GM21515 (cell line): ENCODE results near the gene IL12B.
"Not testable (repeated sequence)": the region's sequence is repeated elsewhere in the genome, so short reads cannot be mapped to it uniquely, and the experiment has no call there.

Experiments used
- ATAC-seq: cut with Tn5 transposase; IDR thresholded peaks from one replicate; pipeline ENCODE4 v1.9.1; 2021; ENCODE audit not compliant: unreplicated experiment

Gene IL12B

DNA sequence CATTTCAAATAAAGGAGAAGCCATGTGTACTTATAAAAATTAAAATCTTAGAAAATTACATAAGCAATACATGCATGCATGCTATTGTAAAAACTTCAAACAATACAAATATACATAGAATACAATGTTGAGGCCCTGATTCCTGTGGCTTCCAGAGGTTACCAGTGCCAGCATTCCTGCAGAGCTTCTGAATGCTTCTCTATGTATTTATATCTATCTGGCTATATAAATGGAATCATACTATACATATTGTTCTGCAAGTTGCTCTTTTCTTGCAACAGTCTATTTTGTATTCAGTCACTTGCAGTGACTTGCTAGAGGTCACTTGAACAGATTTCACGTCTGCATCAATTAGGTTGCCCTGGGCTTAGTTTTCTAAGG is 3.2 kb upstream of the IL12B start:
- ATAC-seq = no peak

GRCh38 chr5:159332800-159333544 is 2.7 kb upstream of the IL12B start:
- no peak for ATAC-seq

- ATAC-seq = no peak
These were observed 1.0 kb upstream of the IL12B start for GRCh38 chr5:159331093-159331973.

DNA sequence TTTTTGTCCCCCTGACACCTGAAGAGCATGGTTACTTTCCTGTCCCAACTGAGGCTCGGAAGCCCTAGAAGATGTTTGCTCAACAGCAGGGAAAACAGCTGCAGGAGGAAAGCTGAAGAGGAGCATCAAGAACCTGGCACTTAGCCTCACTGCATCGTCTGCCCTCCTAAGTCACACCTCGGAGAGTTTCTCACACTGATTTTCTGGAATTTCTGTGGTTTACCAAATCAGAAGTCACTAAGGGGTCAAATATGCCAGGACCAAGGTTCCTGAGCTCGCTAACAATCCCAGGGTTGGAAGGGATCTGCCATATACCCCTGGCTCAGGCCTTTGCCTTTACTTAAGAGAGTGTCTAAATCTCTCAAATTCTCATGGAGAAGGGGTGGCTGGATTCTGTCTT is 5.3 kb downstream of the IL12B start:
- no peak for ATAC-seq

- ATAC-seq = no peak
These were observed 6.1 kb downstream of the IL12B start for GRCh38 chr5:159324102-159324755.

DNA sequence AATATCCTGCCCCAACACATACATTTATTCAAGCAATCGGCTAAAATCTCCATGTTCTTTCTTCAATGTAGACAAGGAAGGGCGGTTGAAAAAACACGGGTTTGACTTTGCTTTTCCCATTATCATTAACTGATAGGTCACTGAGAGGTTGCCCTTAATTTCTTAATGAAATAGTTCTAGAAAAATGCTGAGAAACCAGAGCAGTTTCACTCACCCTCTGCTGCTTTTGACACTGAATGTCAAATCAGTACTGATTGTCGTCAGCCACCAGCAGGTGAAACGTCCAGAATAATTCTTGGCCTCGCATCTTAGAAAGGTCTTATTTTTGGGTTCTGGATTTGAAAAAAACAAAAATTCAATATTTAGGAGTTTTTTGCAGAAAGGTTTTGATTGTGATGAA is 8.1 kb downstream of the IL12B start:
- ATAC-seq = no peak

GRCh38 chr5:159319832-159320231 is 10.5 kb downstream of the IL12B start:
- ATAC-seq = no peak

GRCh38 chr5:159319363-159319762 is 10.9 kb downstream of the IL12B start:
- no peak for ATAC-seq

GRCh38 chr5:159318448-159318847 is 11.8 kb downstream of the IL12B start:
- no peak for ATAC-seq

- ATAC-seq = no peak
These were observed 12.4 kb downstream of the IL12B start for GRCh38 chr5:159317849-159318248.

DNA sequence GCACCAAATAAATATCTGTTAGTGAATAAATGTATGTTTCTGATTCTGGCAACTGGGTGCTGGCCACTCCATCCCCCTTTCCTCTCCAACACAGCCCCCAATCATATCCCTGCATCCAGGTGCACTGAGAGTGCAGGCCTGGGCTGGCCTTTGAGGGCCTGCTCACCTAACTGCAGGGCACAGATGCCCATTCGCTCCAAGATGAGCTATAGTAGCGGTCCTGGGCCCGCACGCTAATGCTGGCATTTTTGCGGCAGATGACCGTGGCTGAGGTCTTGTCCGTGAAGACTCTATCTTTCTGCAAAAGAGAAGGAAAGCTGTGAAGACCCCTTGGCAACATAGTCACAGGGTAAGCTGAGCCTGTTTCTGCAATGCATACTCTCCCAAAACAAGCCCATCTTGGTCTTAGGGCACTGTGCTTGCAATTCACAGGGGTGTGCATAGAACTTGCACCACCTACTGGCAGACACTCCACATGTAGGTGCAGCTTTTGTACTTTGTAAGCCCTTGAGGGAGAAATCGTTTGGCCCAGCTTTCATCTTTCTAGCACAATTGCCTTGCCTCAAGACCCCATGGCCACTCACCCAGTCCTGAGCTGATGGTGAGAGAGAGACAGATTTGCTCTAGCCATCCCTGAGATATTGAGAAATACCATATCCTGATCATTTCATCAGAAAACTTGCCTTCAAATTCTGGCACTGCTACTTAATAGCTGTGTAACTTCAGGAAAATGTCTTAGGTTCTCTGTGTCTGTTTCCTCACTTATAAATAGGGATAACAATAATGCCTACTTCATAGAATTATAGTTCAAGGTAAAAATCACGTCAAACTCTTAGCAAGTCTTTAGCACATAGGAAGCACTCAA is 13.5 kb downstream of the IL12B start:
- no peak for ATAC-seq

DNA sequence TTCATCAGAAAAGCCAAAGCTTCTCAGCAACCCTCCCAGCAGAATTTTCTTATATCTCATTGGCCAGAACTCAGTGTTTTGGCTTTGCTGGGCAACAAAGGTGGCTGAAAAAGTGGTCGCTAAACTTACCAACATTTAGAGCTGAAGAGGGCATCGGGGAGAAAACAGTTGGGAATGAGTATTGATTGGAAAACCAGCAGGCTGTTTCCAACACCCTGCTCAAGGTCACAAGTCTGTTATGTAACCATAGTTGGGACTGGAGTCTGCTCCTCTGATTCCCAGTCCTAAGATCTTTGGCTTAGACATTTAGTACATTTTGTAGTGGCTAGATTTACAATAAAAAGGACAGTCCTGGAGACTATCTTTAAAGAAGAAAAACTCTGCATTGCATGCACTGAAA is 17.1 kb downstream of the IL12B start:
- no peak for ATAC-seq

GRCh38 chr5:159311063-159311462 is 19.2 kb downstream of the IL12B start:
- no peak for ATAC-seq

- ATAC-seq = no peak
These were observed 19.8 kb downstream of the IL12B start for GRCh38 chr5:159310511-159310910.

DNA sequence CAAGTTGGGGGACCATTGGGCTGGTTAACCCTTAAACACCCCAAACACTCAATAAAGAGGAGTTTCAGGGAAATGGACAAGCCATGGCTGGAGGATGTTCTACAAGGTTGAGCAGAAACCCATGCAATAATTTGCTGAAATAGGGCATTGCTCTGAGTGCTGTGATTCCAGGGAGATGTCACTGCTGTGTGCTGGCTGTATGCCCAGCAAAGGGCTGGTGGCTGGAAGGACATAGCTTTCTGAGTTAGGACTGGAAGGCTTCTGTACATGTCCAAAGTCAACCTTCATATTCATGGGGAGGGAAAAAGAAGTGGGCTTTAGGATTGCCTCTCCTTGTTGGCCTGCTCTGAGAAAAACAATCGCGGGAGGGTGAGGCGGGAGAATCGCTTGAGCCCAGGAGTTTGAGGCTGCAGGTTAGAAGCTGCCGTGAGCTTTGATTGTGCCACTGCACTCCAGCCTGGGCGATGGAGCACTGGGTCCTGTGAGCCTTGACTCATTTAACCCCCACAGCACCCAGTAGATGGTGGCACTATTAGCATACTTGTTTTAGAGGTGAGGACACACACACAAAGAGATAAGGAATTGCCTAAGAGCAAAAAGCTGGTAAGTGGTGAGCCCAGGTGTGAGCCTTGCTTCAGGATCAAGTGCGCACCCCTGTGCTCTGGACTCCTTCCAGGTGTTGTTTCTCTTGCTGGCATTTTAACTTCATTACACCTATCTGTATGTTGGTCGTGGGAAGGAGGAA is 20.4 kb downstream of the IL12B start:
- no peak for ATAC-seq

DNA sequence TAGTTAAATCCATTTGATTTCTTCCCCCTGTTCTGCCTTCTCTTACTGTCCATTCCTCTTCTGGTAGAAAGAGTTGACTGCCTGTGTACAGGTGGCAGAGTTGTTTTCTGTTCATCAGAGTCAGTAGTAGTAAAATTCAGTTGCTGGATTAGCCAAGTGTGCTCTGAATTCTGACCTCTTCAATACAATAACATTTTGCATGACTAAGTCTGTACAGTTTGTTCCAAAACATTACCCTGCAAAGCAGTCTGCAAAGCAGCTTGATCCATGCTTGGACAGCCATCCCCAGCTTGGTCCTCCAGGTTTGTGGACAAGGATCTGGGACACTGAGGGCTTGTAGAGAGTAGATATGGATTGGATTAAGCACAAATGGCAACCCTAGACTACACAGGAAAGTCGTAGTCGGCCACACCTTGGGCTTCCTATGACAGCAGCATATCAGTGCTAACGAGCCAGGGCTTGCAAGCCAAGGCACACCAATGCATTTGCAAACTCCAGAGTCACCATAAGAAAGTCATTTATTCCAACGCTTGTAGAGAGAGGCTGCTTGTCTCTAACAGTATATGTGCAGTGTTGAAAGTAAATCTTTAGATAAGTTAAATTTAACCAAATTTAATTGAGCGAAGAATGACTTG is 25.2 kb downstream of the IL12B start:
- ATAC-seq = no peak

DNA sequence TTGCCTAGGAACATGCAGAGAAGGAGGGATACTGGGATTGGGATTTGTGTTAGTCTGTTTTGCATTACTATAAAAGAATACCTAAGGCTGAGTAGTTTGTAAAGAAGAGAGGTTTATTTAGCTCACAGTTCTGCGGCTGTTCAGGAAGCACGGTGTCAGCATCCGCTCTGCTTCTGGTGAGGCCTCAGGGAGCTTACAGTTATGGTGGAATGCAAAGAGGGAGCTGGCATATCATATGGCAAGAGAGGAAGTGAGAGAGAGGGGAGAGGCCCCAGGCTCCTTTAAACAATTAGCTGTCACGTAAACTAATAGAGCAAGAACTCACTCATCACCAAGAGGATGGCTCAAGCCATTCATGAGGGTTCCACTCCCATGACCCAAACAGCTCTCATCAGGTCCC is 27.0 kb downstream of the IL12B start:
- ATAC-seq = no peak

- not testable (repeated sequence) for ATAC-seq
These were observed 28.1 kb downstream of the IL12B start for GRCh38 chr5:159301929-159302860.

DNA sequence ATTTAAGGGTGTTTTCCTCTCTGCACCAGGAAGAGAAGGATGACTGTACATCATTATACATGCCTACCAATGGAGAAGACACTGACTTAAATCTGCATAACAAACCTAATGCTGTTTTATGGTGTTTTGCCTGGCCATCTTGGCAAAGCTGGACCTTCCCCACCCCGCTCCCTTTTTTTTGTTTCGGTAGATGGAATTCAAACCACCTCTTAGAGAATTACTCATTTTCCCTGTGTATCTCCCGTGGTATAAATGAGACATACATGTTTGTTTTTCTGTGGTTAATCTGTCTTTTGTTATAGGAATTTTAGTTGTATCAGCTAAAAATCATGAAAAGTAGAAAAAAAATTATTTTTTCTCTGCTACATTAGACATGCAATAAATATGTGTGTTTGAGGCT is 28.8 kb downstream of the IL12B start:
- ATAC-seq = no peak
